Neuron (in vitro differentiated cells): Measurements from ENCODE around the gene ABT1.

ENCODE experiments used
- H2AFZ ChIP-seq: one replicate; pipeline ENCODE4 v1.6.1; 2013; ENCODE audit warnings: low read depth, mild to moderate bottlenecking, inconsistent platforms, low read length, moderate library complexity
- H3K27me3 ChIP-seq: one replicate; pipeline ENCODE4 v1.6.1; 2013; ENCODE audit warnings: low read length; ENCODE audit not compliant: insufficient read depth
- H3K36me3 ChIP-seq: one replicate; pipeline ENCODE4 v1.6.1; 2013; ENCODE audit warnings: low read length; ENCODE audit not compliant: insufficient read depth
- H3K4me1 ChIP-seq: one replicate; pipeline ENCODE4 v1.6.1; 2013; ENCODE audit warnings: low read length; ENCODE audit not compliant: insufficient read depth
- H3K4me3 ChIP-seq: 2 replicates; pipeline ENCODE4 v1.5.1; 2013; ENCODE audit warnings: mild to moderate bottlenecking, low read length, moderate library complexity
- H3K9me3 ChIP-seq: one replicate; pipeline ENCODE4 v1.6.1; 2013; ENCODE audit warnings: low read length

The ABT1 gene

GRCh38 chr6:26640806-26641205, 44.1 kb downstream of the ABT1 start:
- H3K4me3 ChIP-seq, result no peak overlapping the region
- no peak overlapping the region for H2AFZ ChIP-seq
- no peaks in the 10 kb centered on the region for H3K27me3 ChIP-seq
- no peaks in the 10 kb centered on the region for H3K4me1 ChIP-seq
- peaks cover 53% of the 10 kb centered on the region for H3K9me3 ChIP-seq
- peaks cover 59% of the 10 kb centered on the region for H3K36me3 ChIP-seq

GRCh38 chr6:26646074-26646473, 49.3 kb downstream of the ABT1 start:
- Histone ChIP-seq H3K9me3 (peaks cover 37% of the 10 kb centered on the region), H3K4me3 (no peak overlapping the region), H3K36me3 (peaks cover 45% of the 10 kb centered on the region), H3K27me3 (no peaks in the 10 kb centered on the region), H2AFZ (no peak overlapping the region), H3K4me1 (no peaks in the 10 kb centered on the region)
